Stimulated activated CD8-positive, alpha-beta memory T cell treated with anti-CD3 and anti-CD28 coated beads, Interleukin-7, amount 100 ng/mL, for 24 hours (primary cell): ENCODE data around the gene MECR.

ENCODE experiments used
- DNase-seq: peaks from one replicate; pipeline ENCODE4 v3.0.0-alpha.2; 2020; ENCODE audit warnings: low read depth

Gene MECR

GRCh38 chr1:29230553-29231378 lies at the start of gene MECR:
MECR (minus strand) TSS chr1:29230934; CDS start chr1:29230906, 28 bp downstream.
- DNase-seq = peak; percentile 93

- no peak for DNase-seq
These were observed 49.2 kb upstream of the MECR start for GRCh38 chr1:29279951-29280391.

GRCh38 chr1:29279406-29279805 lies 48.7 kb upstream of the MECR start:
- no peak for DNase-seq

- no peak for DNase-seq
These were observed 47.4 kb upstream of the MECR start for GRCh38 chr1:29278124-29278523.

GRCh38 chr1:29275435-29275834 lies 44.7 kb upstream of the MECR start:
- no peak for DNase-seq

GRCh38 chr1:29272147-29272907 lies 41.6 kb upstream of the MECR start:
- no peak for DNase-seq

- no peak for DNase-seq
These were observed 41.0 kb upstream of the MECR start for GRCh38 chr1:29271724-29272123.

- DNase-seq = no peak
These were observed 40.3 kb upstream of the MECR start for GRCh38 chr1:29270929-29271521.

- no peak for DNase-seq
These were observed 38.6 kb upstream of the MECR start for GRCh38 chr1:29269382-29269781.

- no peak for DNase-seq
These were observed 36.8 kb upstream of the MECR start for GRCh38 chr1:29267321-29268070.

- no peak for DNase-seq
These were observed 36.2 kb upstream of the MECR start for GRCh38 chr1:29266912-29267311.

GRCh38 chr1:29264773-29265389 lies 34.1 kb upstream of the MECR start:
- no peak for DNase-seq

GRCh38 chr1:29260531-29260930 lies 29.8 kb upstream of the MECR start:
- DNase-seq = no peak

- no peak for DNase-seq
These were observed 29.2 kb upstream of the MECR start for GRCh38 chr1:29259802-29260441.

GRCh38 chr1:29258976-29259801 lies 28.5 kb upstream of the MECR start:
- DNase-seq = no peak

- no peak for DNase-seq
These were observed 27.6 kb upstream of the MECR start for GRCh38 chr1:29258189-29258975.

- DNase-seq = no peak
These were observed 26.5 kb upstream of the MECR start for GRCh38 chr1:29256979-29257804.

- DNase-seq = no peak
These were observed 25.7 kb upstream of the MECR start for GRCh38 chr1:29256394-29256793.
